ENCODE data around the gene ZNF565. TPM values are rescaled to one million over a fixed set of nuclear protein-coding genes. Genes with fewer than 3 reads are reported as not detected.
"Not testable (repeated sequence)": the region's sequence is repeated elsewhere in the genome, so short reads cannot be mapped to it uniquely, and the experiment has no call there.

The ZNF565 gene
- total and polyA plus RNA-seq, 3 experiments from 2014 or later, result 2.1 to 6.4 (median 2.5) TPM

- H3K27ac ChIP-seq (ENCODE audit: low read depth, low read length), result no peak overlapping the region
- Mint-ChIP-seq H3K27ac (no peak overlapping the region), H3K4me1 (peaks cover 0 to 5% (median 3%) of the 10 kb centered on the region in 3 donors), H3K36me3 (peaks cover 0 to 23% (median 7%) of the 10 kb centered on the region in 3 donors), H3K4me3 (no peak overlapping the region), H3K27me3 (no peaks in the 10 kb centered on the region), H3K9me3 (no peaks in the 10 kb centered on the region)
- no peaks in the 10 kb centered on the region for H3K27me3 ChIP-seq (ENCODE audit: insufficient read depth, low read length, poor library complexity, severe bottlenecking)
- DNase-seq, result no peak
- no peaks in the 10 kb centered on the region for H3K4me1 ChIP-seq (ENCODE audit: insufficient read depth, low read length)
- H3K4me3 ChIP-seq (ENCODE audit: low read length), result no peak overlapping the region
- POLR2A ChIA-PET, result no interaction called here
- no peaks in the 10 kb centered on the region for H3K9me3 ChIP-seq (ENCODE audit: low read length)
- no peaks in the 10 kb centered on the region for H3K36me3 ChIP-seq (ENCODE audit: insufficient read depth, low read length)
- CTCF ChIA-PET, result no interaction called here
Measured at GRCh38 chr19:36207605-36208252, 6.7 kb downstream of the ZNF565 start.

GRCh38 chr19:36203293-36203692 is 11.2 kb downstream of the ZNF565 start:
- H3K27me3 ChIP-seq (ENCODE audit: insufficient read depth, low read length, poor library complexity, severe bottlenecking), result no peaks in the 10 kb centered on the region
- H3K27ac Mint-ChIP-seq, result peak overlapping the region in 1 of 8 donors; percentile 61
- POLR2A ChIA-PET, result no interaction called here
- H3K4me3 ChIP-seq (ENCODE audit: low read length), result no peak overlapping the region
- H3K27me3 Mint-ChIP-seq, result no peaks in the 10 kb centered on the region
- no peak overlapping the region for H3K27ac ChIP-seq (ENCODE audit: low read depth, low read length)
- no peaks in the 10 kb centered on the region for H3K4me1 ChIP-seq (ENCODE audit: insufficient read depth, low read length)
- H3K4me1 Mint-ChIP-seq, result no peaks in the 10 kb centered on the region
- H3K9me3 ChIP-seq (ENCODE audit: low read length), result no peaks in the 10 kb centered on the region
- no peak for DNase-seq
- CTCF ChIA-PET, result no interaction called here
- peaks cover 7 to 36% (median 16%) of the 10 kb centered on the region in 3 donors for H3K36me3 Mint-ChIP-seq
- no peak overlapping the region for H3K4me3 Mint-ChIP-seq
- H3K9me3 Mint-ChIP-seq, result no peaks in the 10 kb centered on the region
- H3K36me3 ChIP-seq (ENCODE audit: insufficient read depth, low read length), result no peaks in the 10 kb centered on the region

- Mint-ChIP-seq H3K27ac (no peak overlapping the region), H3K9me3 (no peaks in the 10 kb centered on the region), H3K36me3 (peaks cover 7 to 37% (median 16%) of the 10 kb centered on the region in 3 donors), H3K27me3 (no peaks in the 10 kb centered on the region), H3K4me1 (no peaks in the 10 kb centered on the region), H3K4me3 (no peak overlapping the region)
- no peaks in the 10 kb centered on the region for H3K9me3 ChIP-seq (ENCODE audit: low read length)
- no peak overlapping the region for H3K4me3 ChIP-seq (ENCODE audit: low read length)
- POLR2A ChIA-PET, result no interaction called here
- no peak for DNase-seq
- no peaks in the 10 kb centered on the region for H3K4me1 ChIP-seq (ENCODE audit: insufficient read depth, low read length)
- H3K36me3 ChIP-seq (ENCODE audit: insufficient read depth, low read length), result no peaks in the 10 kb centered on the region
- H3K27ac ChIP-seq (ENCODE audit: low read depth, low read length), result no peak overlapping the region
- H3K27me3 ChIP-seq (ENCODE audit: insufficient read depth, low read length, poor library complexity, severe bottlenecking), result no peaks in the 10 kb centered on the region
- CTCF ChIA-PET, result no interaction called here
Measured at GRCh38 chr19:36201684-36202083, 12.8 kb downstream of the ZNF565 start.

GRCh38 chr19:36198119-36198518 is 16.3 kb downstream of the ZNF565 start:
- H3K4me3 ChIP-seq (ENCODE audit: low read length), result no peak overlapping the region
- no peak overlapping the region for H3K4me3 Mint-ChIP-seq
- POLR2A ChIA-PET, result no interaction called here
- CTCF ChIA-PET, result no interaction called here
- H3K36me3 ChIP-seq (ENCODE audit: insufficient read depth, low read length), result no peaks in the 10 kb centered on the region
- H3K4me1 Mint-ChIP-seq, result no peaks in the 10 kb centered on the region
- H3K27me3 Mint-ChIP-seq, result no peaks in the 10 kb centered on the region
- peaks cover 11 to 42% (median 21%) of the 10 kb centered on the region in 3 donors for H3K36me3 Mint-ChIP-seq
- H3K9me3 Mint-ChIP-seq, result no peaks in the 10 kb centered on the region
- no peaks in the 10 kb centered on the region for H3K27me3 ChIP-seq (ENCODE audit: insufficient read depth, low read length, poor library complexity, severe bottlenecking)
- H3K9me3 ChIP-seq (ENCODE audit: low read length), result no peaks in the 10 kb centered on the region
- no peak overlapping the region for H3K27ac Mint-ChIP-seq
- H3K27ac ChIP-seq (ENCODE audit: low read depth, low read length), result no peak overlapping the region
- no peak for DNase-seq
- no peaks in the 10 kb centered on the region for H3K4me1 ChIP-seq (ENCODE audit: insufficient read depth, low read length)

GRCh38 chr19:36196249-36196648 is 18.2 kb downstream of the ZNF565 start:
- no peak overlapping the region for H3K4me3 ChIP-seq (ENCODE audit: low read length)
- no peak overlapping the region for H3K27ac ChIP-seq (ENCODE audit: low read depth, low read length)
- Mint-ChIP-seq H3K4me1 (no peaks in the 10 kb centered on the region), H3K27me3 (no peaks in the 10 kb centered on the region), H3K36me3 (peaks cover 6 to 39% (median 19%) of the 10 kb centered on the region in 3 donors), H3K27ac (no peak overlapping the region), H3K9me3 (no peaks in the 10 kb centered on the region), H3K4me3 (no peak overlapping the region)
- H3K27me3 ChIP-seq (ENCODE audit: insufficient read depth, low read length, poor library complexity, severe bottlenecking), result no peaks in the 10 kb centered on the region
- no peaks in the 10 kb centered on the region for H3K9me3 ChIP-seq (ENCODE audit: low read length)
- no peak for DNase-seq
- H3K36me3 ChIP-seq (ENCODE audit: insufficient read depth, low read length), result no peaks in the 10 kb centered on the region
- ChIA-PET POLR2A (no interaction called here), CTCF (interaction anchor here (0.6 kb wide), 1 partner anchor 12 kb away, joined by 3 read pairs; no protein-coding TSS in a partner anchor)
- no peaks in the 10 kb centered on the region for H3K4me1 ChIP-seq (ENCODE audit: insufficient read depth, low read length)

- H3K4me3 Mint-ChIP-seq; H3K9me3 ChIP-seq (ENCODE audit: low read length); DNase-seq; POLR2A ChIA-PET; H3K4me1 Mint-ChIP-seq; H3K27ac ChIP-seq (ENCODE audit: low read depth, low read length); H3K9me3 Mint-ChIP-seq; H3K27ac Mint-ChIP-seq; H3K27me3 Mint-ChIP-seq; H3K36me3 ChIP-seq (ENCODE audit: insufficient read depth, low read length); H3K4me1 ChIP-seq (ENCODE audit: insufficient read depth, low read length); H3K27me3 ChIP-seq (ENCODE audit: insufficient read depth, low read length, poor library complexity, severe bottlenecking); H3K4me3 ChIP-seq (ENCODE audit: low read length): not testable (repeated sequence)
- H3K36me3 Mint-ChIP-seq, result peaks cover 8 to 32% (median 15%) of the 10 kb centered on the region in 3 donors
- CTCF ChIA-PET, result interaction anchor here (1.0 kb wide), 1 partner anchor 58 kb away, joined by 4 read pairs; no protein-coding TSS in a partner anchor
Measured at GRCh38 chr19:36186722-36187121, 27.7 kb downstream of the ZNF565 start.

GRCh38 chr19:36183245-36183628 is 31.2 kb downstream of the ZNF565 start:
- CTCF ChIA-PET, result no interaction called here
- H3K27me3 ChIP-seq (ENCODE audit: insufficient read depth, low read length, poor library complexity, severe bottlenecking), result no peaks in the 10 kb centered on the region
- H3K27ac ChIP-seq (ENCODE audit: low read depth, low read length), result no peak overlapping the region
- no peaks in the 10 kb centered on the region for H3K9me3 Mint-ChIP-seq
- POLR2A ChIA-PET, result no interaction called here
- no peak overlapping the region for H3K27ac Mint-ChIP-seq
- no peak for DNase-seq
- no peak overlapping the region for H3K4me3 ChIP-seq (ENCODE audit: low read length)
- no peaks in the 10 kb centered on the region for H3K4me1 Mint-ChIP-seq
- H3K9me3 ChIP-seq (ENCODE audit: low read length), result no peaks in the 10 kb centered on the region
- H3K36me3 Mint-ChIP-seq, result peaks cover 4 to 27% (median 11%) of the 10 kb centered on the region in 3 donors
- H3K4me3 Mint-ChIP-seq, result no peak overlapping the region
- no peaks in the 10 kb centered on the region for H3K4me1 ChIP-seq (ENCODE audit: insufficient read depth, low read length)
- H3K36me3 ChIP-seq (ENCODE audit: insufficient read depth, low read length), result peaks cover 10% of the 10 kb centered on the region
- no peaks in the 10 kb centered on the region for H3K27me3 Mint-ChIP-seq

- Mint-ChIP-seq H3K4me3 (no peak overlapping the region), H3K27me3 (no peaks in the 10 kb centered on the region), H3K9me3 (no peaks in the 10 kb centered on the region), H3K36me3 (peaks cover 4 to 27% (median 11%) of the 10 kb centered on the region in 3 donors), H3K27ac (no peak overlapping the region), H3K4me1 (no peaks in the 10 kb centered on the region)
- Histone ChIP-seq H3K27ac (ENCODE audit: low read depth, low read length) (no peak overlapping the region), H3K4me1 (ENCODE audit: insufficient read depth, low read length) (no peaks in the 10 kb centered on the region), H3K27me3 (ENCODE audit: insufficient read depth, low read length, poor library complexity, severe bottlenecking) (no peaks in the 10 kb centered on the region), H3K36me3 (ENCODE audit: insufficient read depth, low read length) (peaks cover 10% of the 10 kb centered on the region), H3K4me3 (ENCODE audit: low read length) (no peak overlapping the region), H3K9me3 (ENCODE audit: low read length) (no peaks in the 10 kb centered on the region)
- CTCF ChIA-PET, result no interaction called here
- no peak for DNase-seq
- POLR2A ChIA-PET, result no interaction called here
Measured at GRCh38 chr19:36182612-36183244, 31.7 kb downstream of the ZNF565 start.

All from CD8-positive, alpha-beta memory T cell (primary cell).